GM19035 (cell line): Measurements from ENCODE around the gene CEP41.

Source experiments
- ATAC-seq: cut with Tn5 transposase; IDR thresholded peaks from one replicate; pipeline ENCODE4 v1.9.1; 2021; ENCODE audit not compliant: unreplicated experiment

The CEP41 gene

GRCh38 chr7:130356121-130356875, 84.5 kb downstream of the CEP41 start:
- no peak for ATAC-seq

GRCh38 chr7:130353196-130353595, 87.6 kb downstream of the CEP41 start:
- no peak for ATAC-seq

GRCh38 chr7:130352194-130353074, 88.4 kb downstream of the CEP41 start:
- ATAC-seq = no peak

GRCh38 chr7:130351791-130352090, 89.1 kb downstream of the CEP41 start:
- no peak for ATAC-seq

- no peak for ATAC-seq
These were observed 89.6 kb downstream of the CEP41 start for GRCh38 chr7:130350945-130351790.

GRCh38 chr7:130349911-130350782, 90.7 kb downstream of the CEP41 start:
- no peak for ATAC-seq

- ATAC-seq = no peak
These were observed 93.9 kb downstream of the CEP41 start for GRCh38 chr7:130346941-130347340.

GRCh38 chr7:130346177-130346905, 94.5 kb downstream of the CEP41 start:
- no peak for ATAC-seq

GRCh38 chr7:130345725-130346124, 95.1 kb downstream of the CEP41 start:
- no peak for ATAC-seq

- ATAC-seq = no peak
These were observed 95.7 kb downstream of the CEP41 start for GRCh38 chr7:130345136-130345535.

GRCh38 chr7:130344271-130344866, 96.4 kb downstream of the CEP41 start, which contains the start of gene CPA5:
Gene CPA5, plus strand, starts transcription at chr7:130344816. Its CDS starts 1,670 bp downstream, at chr7:130346486.
- ATAC-seq = no peak
